GM18502 (cell line): ENCODE data around the gene FAM181B.

Source experiments
- ATAC-seq: cut with Tn5 transposase; IDR thresholded peaks from one replicate; pipeline ENCODE4 v1.9.1; 2021; ENCODE audit warnings: mild to moderate bottlenecking; ENCODE audit not compliant: unreplicated experiment, poor library complexity

Gene FAM181B, protein sequence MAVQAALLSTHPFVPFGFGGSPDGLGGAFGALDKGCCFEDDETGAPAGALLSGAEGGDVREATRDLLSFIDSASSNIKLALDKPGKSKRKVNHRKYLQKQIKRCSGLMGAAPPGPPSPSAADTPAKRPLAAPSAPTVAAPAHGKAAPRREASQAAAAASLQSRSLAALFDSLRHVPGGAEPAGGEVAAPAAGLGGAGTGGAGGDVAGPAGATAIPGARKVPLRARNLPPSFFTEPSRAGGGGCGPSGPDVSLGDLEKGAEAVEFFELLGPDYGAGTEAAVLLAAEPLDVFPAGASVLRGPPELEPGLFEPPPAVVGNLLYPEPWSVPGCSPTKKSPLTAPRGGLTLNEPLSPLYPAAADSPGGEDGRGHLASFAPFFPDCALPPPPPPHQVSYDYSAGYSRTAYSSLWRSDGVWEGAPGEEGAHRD

DNA sequence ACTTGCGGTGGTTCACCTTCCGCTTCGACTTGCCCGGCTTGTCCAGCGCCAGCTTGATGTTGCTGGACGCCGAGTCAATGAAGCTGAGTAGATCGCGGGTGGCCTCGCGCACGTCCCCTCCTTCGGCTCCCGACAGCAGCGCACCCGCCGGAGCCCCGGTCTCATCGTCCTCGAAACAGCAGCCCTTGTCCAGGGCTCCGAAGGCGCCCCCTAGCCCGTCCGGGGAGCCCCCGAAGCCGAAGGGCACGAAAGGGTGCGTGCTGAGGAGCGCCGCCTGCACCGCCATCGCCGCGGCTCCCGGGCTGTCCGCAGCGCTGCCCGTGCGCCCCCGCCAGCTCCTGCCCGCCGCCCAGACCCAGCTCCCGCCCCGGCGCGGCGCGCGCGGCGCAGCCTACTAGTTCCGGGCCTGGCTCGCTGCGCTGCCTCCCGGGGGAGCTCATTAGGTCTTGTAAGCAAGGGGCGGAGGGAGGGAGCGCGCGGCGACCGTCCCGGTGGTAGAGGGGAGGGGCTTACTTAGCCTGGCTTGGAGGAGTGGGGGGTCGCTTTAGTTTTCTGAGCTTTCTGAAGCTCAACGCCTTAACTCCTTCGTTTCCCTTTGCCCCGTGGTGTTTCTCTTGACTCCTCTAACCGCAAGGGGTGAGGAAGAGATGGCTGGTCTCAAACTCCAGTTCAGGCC lies at the start of gene FAM181B:
Gene FAM181B (minus strand): TSS at position 421 of the 676 bp plus-strand sequence. CDS start 135 bp downstream, at position 286.
- no peak for ATAC-seq

DNA sequence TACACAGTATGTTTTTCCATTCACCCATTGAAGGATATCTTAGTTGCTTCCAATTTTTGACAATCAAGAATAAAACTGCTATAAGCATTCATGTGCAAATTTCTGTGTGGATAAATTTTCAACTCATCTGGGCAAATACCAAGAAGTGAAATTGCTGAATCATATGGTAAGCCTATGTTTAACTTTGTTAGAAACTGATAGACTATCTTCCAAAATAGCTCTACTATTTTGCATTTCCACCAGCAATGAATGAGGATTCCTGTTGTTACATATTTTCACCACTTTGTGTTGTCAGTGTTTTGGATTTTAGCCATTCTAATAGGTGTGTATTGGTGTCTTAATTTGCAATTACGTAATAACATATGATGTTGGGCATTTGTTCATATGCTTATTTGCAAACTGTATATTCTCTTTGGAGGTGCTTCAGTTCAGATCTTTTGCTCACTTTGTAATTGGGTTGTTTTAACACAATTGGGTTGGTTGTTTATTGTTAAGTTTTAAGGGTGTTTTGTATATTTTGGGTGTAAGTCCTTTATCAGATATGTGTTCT lies 49.2 kb upstream of the FAM181B start:
- no peak for ATAC-seq

DNA sequence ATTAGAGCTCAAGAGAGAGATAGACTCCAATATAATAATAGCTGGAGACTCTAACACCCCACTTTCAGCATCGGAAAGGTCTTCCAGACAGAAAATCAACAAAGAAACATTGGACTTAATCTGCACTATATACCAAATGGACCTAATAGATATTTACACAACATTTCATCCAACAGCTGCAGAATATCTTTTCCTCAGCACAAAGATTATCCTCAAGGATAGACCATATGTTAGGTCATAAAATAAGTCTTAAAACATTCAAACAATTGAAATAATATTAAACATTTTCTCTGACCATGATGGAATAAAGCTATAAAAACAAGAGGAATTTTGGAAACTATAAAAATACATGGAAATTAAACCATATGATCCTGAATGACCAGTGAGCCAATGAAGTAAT lies 45.1 kb upstream of the FAM181B start:
- ATAC-seq = no peak

DNA sequence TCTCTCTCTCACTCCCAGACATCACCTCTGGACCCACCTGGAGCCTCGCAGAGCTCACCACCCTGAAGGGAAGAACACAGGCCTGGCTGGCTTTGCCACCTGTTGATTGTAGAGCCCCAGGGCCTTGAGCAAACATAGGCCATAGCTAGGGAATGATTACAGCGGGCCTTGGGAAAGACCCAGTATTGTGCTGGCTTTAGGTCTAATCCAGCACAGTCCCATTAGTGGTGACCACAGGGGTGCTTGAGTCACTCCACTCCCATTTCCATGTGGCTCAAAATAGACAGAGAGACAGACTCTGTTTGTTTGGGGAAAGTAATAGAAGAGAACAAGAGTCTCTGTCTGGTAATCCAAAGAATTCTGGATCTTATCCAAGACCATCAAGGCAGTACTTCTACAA lies 42.7 kb upstream of the FAM181B start:
- ATAC-seq = no peak

DNA sequence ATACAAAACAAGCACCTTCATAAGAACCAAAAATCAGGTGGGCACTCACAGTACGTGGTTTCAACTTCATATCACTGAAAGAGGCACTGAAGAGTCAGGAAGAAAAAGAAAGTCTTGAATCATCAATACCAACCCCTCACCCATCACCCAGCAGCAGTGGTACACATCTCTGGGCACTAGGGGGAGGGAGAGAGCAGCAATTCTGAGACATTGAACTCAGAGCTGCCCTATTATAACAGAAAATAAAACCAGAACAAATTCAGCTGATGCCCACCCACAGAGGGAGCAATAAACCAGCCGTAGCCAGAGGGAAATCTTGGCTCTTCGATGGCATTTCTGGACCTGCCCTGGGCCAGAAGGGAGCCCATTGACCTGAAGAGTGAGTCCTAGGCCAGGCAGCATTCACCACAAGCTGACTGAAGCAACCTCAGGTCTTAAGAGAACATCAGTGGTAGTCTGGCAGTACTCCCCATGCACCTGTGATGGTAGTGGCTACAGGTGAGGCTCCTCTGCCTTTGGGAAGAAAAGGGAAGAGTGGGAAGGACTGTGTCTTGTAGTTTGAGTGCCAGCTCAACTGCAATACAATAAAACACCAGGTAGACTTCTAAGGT lies 42.2 kb upstream of the FAM181B start:
- ATAC-seq = peak; percentile 100

DNA sequence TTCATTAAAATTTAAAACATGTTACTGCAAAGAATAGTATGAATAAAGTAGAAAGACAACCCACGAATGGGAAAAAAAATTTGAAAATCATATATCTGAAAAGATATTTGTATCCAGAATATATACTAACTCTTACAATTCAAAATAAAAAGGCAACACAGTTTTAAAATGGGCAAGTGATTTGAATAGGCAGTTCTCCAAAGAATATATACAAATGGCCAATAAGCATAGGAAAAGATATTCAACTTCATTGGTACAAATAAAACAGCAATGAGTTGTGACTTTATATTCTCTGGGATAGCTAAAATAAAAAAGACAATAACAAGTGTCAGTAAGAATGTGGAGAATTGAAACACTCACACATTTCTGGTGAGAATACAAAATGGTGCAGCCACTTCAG lies 41.6 kb upstream of the FAM181B start:
- ATAC-seq = no peak

DNA sequence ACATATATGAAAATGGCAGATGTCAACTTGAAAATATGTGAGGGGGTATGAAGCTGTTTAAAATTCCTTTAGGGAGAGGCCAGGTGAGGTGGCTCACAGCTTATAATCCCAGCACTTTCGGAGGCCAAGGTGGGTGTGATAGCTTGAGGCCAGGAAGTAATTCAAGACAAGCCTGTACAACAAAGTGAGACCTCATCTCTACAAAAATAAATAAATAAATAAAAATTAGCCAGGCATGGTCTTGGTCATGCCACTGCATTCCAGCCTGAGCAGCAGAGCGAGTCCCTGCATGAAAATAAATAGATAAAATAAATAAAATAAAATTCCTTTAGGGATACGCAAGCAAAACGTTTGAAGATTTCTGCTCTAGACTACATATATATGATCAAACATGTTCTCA lies 38.1 kb upstream of the FAM181B start:
- no peak for ATAC-seq

DNA sequence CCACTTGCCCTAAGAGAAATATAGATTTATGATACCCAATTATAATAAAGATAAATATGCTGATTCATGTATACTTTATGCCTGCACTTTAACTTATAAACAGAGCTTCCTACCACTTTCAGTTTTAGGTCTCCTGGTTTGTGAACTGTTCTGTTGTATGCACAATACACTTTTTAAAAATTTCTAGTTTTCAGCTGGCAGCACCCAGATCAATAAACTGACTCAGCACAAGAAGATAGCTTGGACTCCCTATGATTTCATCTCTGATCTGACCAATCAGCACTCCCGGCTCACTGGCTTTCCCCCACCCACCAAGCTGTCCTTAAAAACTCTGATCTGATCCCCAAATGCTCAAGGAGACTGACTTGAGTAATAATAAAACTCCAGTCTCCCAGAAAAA lies 33.5 kb upstream of the FAM181B start:
- no peak for ATAC-seq

DNA sequence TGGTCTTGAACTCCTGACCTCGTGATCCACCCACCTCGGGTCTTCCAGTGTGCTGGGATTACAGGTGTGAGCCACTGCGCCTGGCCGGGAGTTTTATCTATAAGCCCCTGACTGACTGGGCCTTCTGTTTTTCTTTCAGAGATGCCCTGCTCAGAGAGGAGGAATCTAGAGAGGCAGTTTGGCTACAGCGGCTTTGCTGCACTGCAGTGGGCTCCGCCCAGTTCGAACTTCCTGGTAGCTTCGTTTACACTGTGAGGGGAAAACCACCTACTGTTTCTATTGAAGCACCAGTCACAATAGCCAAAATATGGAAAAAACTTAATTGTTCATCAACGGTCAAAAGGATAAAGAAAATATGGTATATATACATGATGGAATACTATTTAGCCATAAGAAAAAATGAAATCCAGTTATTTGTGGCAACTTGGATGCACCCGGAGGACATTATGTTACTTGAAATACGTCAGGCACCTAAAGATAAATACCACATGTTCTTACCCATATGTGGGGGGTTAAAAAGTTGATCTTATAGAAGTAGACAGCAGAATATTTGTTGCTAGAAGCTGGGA lies 31.9 kb upstream of the FAM181B start:
- ATAC-seq = no peak

DNA sequence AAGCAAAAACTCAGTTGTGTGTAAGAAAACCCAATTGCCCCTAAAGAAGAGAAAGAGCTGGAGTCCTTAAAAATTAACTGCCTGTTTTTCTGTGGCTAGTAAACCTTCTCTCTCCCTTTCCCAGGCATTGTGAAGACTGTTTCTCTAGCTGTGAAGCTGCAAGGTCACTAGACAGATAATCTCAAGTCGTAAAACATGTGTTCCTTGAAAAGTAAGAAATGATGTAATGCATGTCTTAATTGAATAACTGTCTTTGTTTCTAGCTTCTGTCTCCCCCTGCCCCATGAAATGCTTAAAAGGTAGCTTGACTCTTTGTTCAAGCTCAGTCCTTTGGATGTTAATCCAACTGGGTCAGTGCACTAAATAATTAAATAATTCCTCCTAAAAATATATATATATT lies 29.5 kb upstream of the FAM181B start:
- no peak for ATAC-seq

DNA sequence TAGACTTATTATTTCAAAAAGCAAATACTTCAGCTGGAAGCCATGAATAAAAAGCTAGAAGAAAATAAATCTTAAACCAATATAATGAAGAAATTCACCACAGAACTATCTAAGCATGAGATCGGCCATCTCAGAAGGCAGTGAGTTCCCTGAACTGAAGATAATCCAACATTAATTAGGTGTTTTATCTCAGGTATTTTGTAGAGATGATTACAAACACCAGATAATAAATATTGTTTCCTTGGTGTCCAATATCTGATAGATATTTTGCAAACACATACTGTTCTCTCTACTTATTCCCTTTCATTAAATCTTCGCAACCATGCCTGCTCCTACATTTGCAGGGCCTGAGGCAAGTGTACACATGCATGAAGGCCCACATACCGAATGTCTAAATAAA lies 26.0 kb upstream of the FAM181B start:
- ATAC-seq = no peak

DNA sequence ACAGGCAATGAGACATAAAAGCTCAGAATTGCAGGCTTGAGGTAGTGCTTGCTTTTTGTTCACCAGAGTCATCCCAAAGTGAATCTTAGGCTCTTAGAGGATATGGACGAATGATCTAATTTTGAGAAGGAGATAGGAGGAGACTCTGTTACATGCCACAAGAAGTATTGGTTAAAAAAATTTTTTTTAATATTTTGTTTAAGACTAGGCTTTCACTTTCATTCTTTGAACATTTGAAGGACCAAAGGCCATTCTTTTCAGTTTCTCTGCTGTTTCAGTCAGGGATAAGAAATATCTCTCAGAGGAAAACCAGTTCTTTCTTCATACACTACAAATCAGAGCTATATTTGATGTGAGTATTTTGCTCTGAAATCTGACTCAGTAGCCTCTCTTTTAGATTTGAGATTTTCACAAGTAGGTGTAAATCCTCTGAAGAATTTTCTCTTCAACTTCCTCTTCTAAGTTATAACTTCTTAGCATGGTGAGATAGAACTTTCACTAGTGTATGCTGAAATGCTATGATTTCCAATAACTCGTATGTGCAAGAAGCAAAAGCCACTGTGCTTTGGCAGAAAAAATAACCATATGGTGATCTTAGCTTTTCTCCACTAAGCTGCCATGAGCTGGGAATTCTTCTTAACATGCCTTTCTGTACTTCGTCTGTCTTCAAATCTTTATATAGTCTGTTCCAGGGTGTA lies 24.1 kb upstream of the FAM181B start:
- ATAC-seq = peak; percentile 46

DNA sequence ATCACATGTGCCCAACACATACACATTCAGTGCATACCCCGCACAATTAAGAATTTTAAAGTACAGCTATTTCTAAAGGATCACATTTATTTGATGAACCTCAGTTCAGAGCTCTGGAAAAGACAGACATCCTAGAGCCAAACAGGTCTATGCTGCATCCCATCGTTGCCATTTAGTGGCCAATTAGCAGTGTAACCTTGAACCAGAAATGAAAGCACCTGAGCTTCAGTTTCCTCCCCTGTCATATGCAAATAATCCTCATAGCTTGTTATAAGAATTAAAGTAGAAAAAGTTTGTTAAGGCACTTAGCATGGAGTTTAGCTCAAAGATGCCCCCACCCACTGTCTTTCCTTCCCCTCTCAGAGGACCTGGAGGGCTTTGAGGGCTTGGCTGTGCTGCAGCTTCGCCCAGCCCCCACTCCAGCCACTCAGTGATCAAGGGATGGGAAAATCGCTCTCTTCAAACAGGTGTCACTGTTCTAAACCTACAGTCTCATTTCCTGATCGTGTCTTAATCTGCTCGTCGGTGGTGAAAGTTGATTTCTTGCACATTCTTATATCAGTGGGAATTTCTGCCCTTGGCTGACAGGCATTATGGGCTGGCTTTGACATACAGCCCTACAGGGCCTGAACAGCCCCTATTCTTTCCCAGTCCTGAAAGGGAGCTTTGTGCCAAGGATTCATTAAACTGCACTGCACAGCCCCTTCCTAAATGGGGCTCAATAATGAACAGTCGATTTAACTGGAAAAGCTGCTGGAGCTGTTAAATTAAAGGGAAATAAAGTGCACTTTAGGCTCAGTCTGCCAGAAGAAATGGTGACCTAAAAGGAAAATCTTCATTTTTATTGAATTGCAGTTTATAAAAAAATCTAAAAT lies 23.3 kb upstream of the FAM181B start:
- no peak for ATAC-seq

DNA sequence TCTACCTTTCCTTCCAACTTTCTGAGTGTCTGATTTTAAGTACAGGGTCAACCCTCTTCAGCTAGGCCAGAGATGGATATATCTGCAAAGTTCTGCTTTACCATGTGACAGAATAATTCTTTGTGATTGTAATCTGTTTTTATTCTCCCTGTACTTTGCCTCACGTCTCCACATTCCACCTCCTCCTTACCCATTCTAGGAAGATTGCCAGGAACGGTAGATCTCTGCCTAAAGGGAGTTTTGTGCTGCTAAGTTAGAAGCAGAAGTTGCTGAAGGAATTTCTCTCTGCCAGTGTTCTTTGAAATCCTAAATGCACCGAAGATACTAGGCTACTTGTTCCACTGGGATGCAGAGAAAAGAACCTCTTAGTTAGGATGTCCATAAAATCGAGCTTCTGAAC lies 20.7 kb upstream of the FAM181B start:
- no peak for ATAC-seq

DNA sequence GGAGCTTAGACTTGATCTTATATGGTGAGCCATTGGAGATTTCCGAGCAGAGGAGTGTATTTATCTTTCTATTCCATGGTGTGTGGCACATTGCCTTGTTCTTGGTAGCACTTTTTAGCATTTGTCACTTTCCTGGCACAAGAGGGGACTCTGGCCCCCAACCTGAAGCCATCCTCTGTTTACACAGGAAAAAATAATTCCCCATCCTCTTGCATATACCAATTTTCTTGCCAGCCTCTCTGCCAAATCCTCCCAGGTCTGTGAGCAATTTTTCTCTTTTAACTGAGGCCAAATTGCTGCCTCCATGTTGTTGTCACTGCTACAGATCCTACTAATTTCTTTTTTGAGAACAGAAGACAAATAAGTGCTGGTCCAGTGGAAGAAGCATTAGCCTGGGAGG lies 20.3 kb upstream of the FAM181B start:
- no peak for ATAC-seq

DNA sequence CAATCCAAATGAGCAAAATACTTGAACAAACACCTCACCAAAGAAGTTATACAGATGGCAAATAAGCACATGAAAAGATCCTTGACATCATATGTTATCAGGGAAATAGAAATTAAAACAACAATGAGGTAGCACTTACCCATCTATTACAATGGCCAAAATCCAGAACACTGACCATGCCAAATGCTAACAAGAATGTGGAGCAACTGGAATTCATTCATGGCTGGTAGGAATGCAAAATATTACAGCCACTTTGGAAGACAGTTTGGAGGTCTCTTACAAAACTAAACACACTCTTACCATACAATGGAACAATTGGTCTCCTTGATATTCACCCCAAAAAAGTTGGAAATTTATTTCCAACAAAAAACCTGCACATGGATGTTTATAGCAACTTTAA lies 19.1 kb upstream of the FAM181B start:
- no peak for ATAC-seq

DNA sequence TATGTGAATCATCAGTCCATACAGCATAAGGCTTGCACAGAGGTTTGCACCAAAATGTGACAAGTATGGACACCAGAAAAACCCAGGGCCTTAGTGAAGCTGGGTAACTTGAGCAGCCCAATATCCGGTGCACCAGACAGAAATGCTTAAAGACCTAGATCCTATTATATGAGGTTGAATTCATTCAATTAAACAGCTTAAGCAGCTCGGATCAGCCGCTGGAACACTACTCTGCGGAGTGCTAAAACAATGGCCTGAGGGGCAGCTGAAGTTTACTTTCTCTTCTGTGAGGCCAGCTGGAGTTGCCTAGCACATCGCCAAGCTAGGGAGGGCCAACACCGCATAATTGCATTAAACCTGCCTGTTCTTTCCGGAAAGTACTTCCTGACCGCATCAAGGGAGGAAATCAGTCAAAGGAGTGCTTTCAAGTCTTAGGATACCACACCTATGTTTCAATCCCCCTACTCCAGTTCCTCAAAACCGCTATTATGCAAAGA lies 17.0 kb upstream of the FAM181B start:
- ATAC-seq = peak; percentile 74

DNA sequence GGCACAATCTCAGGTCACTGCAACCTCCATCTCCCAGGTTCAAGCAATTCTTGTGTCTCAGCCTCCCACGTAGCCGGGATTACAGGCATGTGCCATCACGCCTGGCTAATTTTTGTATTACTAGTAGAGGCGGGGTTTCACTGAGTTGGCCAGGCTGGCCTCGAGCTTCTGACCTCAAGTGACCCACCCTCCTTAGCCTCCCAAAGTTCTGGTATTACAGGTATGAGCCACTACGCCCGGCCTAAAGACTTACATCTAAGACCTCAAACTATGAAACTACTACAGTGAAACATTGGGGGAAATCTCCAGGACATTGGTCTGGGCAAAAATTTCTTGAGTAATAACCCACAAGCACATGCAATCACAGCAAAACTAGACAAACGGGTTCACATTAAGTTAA lies 13.8 kb upstream of the FAM181B start:
- ATAC-seq = no peak

DNA sequence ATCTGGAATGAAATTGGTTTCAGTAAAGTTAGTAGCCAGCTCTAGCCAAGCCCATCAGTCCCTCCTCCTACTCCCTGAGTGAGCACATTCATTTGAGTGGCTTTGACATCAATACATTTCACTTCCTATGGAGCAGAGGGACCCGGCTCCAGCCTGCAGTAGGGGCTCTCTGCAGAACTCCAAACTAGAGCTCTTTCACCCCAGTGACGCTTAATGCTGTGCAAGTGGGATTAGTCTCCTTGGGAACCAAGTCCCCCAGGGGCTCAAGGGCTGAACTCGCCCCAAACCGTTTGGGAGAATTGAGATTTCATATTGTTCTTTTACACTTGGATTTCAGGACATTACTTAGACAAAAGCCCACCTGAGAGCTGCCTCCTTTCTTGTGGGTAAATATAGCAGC lies 4.4 kb upstream of the FAM181B start:
- no peak for ATAC-seq
